Stimulated activated CD8-positive, alpha-beta memory T cell treated with anti-CD3 and anti-CD28 coated beads, Interleukin-4, amount 100 ng/mL, for 24 hours (primary cell): Measurements from ENCODE around the gene RRAS2.
"Not testable (repeated sequence)": the region's sequence is repeated elsewhere in the genome, so short reads cannot be mapped to it uniquely, and the experiment has no call there.

Source experiments
- DNase-seq: peaks from one replicate; pipeline ENCODE4 v3.0.0-alpha.2; 2020; ENCODE audit warnings: low read depth

Gene RRAS2

DNA sequence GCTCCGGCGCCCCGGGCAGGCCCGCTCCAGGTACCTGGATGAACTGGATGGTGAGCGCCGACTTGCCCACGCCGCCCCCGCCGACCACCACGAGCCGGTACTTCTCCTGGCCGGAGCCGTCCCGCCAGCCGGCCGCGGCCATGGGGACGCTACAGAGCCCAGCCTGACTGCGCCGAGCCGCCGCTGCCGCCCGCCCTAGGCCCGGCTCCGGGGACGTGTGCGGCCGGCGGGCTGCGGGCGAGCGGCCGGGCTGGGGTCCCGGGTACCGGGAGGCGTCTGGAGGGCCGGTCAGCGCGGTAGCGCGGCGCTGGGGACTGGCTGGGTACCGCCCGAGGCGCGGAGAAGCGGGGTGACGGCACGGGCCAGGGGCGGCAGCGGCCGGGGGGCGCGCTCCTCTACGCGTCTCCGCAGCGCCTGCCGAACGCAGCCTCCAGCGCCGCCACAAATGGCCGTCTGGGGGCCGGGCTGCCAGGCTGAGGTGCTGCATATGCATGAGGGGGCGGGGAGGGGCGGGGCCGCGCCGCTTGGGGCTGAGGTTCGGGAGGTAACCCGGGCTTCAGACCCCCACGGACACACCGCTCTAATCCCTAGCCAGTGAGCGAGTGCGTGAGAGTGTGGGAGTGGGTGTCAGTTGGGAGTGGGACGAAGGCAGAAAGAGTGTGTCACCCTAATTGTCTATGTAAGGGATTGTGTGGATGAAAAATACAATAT lies at the start of gene RRAS2:
Gene RRAS2 (minus strand): TSS at position 455 of the 711 bp plus-strand sequence. CDS start 313 bp downstream, at position 142.
- DNase-seq, result peak; percentile 71

DNA sequence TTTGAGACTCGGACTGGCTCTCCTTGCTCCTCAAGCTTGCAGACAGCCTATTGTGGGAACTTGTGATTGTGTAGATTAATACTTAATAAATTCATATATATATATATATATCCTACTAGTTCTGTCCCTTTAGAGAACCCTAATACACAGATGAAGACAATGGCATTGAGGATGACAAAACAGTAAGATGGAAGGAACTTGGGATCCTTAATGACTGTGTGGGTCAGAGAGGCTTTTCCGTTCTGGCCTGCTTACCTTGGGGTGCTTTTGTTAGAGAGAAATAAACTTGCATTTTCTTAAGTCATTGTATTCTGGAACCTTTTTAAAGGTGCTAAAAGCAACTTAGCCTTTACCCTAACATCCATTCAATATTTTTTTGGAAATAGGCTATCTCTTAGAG lies 49.6 kb upstream of the RRAS2 start:
- no peak for DNase-seq

DNA sequence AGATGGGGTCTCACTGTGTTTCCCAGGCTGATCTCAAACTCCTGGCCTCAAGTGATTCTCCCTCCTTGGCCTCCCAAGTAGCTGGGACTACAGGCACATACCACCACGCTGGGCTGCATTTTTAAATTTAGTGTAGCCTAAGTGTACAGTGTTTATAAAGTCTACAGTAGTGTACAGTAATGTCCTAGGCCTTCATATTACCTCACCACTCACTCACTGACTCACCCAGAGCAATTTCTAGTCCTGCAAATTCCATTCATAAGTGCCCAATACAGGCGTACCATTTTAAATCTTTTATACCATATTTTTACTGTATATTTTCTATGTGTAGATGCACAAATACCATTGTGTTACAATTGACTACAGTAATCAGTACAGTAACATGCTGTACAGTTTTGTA lies 47.1 kb upstream of the RRAS2 start:
- not testable (repeated sequence) for DNase-seq

DNA sequence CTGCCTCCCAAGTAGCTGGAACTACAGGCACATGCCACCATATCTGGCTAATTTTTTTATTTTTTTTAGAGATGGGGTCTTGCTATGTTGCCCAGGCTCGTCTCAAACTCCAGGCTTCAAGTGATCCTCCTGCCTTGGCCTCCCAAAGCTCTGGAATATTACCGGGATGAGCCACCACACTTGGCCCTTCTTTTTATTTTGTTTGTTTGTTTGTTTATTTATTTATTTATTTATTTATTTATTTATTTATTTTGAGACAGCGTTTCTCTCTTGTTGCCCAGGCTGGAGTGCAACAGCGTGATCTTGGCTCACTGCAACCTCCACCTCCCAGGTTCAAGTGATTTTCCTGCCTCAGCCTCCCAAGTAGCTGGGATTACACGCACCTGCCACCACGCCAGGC lies 44.5 kb upstream of the RRAS2 start:
- not testable (repeated sequence) for DNase-seq

DNA sequence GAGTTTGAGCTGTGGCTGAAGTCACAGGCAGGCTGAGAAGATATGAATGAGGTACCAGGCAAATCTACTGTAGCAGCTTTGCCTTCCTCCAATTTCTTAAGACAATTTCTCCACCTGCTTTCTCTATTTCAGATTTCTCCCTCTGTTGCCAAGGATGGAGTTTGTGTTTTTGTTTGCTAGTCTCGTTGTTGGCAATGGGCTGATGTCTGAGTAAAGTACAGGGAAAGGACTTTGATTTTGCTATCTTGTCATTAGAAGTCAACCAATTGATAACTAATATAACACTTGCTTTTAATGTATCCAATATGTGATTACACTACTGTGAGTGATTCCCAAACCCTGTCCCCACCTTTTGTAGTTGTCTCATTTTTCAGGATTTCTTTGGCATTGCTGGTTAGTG lies 40.1 kb upstream of the RRAS2 start:
- no peak for DNase-seq

DNA sequence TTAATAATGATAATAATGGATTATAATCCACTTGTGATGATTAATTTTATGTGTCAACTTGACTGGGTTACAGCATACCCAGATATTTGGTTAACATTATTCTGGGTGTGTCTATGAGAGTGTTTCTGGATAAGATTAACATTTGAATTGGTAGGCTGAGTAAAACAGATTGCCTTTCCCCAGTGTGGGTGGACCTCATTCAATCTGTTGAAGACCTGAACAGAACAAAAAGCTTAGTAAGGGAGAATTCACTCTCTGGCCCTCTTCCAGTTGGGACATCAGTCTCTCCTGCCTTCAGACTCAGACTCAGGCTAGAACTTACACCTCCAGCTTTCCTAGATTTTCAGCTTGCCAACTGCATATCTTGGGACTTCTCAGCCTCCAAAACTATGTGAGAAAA lies 37.3 kb upstream of the RRAS2 start:
- no peak for DNase-seq

DNA sequence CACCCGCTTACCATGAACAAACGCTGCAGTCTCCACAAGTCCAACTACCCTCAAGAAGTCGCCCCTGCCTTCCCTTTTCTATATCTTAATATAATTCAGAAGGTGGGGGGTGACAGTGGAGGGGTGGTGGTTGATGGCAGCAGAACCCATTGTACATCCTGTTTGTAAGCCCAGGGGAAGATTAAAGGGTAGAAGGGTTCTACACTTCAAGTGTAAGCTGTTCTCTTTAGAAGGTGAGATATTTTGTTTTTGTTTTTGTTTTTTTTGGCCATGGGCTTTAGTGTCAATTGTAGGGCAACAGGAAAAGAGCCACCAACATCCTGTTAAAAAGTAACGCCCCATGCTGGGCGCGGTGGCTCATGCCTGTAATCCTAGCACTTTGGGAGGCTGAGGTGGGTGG lies 34.9 kb upstream of the RRAS2 start:
- DNase-seq, result no peak

DNA sequence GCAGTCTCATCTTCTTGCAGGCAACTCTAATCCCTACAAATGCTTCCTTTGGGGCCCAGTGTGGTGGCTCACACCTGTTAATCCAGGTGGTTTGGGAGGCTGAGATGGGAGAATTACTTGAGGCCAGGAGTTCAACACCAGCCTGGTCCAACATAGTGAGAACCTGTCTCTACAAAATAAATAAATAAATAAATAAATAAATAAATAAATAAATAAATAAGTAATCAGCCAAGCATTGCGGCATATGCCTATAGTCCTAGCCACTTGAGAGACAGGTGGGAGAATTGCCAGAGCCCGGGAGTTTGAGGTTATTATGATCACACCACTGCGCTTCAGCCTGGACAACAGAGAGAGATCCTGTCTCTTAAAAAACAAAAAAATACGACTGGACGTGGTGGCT lies 34.1 kb upstream of the RRAS2 start:
- DNase-seq, result no peak

DNA sequence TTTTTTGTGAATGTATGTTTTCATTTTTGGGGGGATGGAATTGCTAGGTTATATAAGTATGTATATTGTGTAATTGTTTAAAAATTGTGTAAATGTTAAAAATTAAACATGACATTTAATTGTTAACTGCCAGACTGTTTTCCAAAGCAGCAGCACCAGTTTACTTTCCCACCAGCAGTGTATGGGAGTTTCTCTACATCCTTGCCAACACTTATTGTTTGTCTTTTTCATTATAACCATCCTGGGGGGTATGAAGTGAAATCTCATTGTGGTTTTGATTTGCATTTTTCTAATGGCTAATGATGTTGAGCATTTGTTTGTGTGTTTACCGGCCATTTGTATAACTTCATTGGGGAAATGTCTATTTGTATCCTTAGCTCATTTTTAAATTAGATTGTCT lies 31.7 kb upstream of the RRAS2 start:
- DNase-seq, result no peak

DNA sequence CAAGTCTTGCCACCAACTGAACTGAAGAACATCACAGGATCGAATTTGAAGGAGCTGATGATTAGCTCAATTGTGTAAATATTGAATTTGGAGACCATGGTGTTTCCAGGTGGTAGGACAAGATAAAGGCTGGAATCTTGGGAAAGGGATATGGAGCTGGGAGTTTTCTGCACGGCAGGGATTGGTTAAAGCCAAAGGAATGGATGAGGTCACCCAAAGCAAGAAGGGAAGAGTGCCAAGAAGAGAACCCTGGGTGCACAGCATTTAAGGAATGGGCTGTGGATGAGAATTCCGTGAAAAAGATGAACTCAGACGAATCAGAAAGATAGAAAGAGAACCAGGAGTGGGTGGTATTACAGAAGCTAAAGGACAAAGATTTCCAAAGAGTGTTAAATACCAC lies 29.4 kb upstream of the RRAS2 start:
- DNase-seq, result no peak

DNA sequence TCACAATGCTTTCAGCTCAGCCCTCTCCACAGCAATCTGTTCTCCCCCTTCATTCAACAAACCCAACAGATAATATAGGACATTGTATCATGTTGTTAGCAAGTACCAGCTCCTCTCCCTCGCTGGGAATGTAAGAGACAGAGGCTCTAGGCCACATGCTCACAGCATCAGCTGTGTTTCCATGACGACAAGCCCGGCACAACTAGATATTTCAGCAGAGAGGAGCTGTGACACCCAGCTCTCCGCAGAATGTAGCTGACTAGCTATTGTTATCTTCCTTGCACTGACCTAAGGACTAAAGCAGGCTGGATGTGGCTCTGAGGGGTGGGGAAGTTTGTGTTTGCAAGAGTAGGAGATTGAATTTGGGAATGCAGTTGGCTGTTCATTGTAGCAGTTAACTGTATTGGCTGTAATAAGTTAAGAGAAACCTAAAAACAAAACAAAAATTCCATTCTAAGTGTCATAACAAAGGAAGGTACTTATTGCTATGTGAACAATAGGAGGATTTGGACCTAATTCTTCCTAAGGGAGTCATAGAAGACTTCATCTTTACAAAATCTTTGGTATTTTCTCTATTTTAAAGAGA lies 28.0 kb upstream of the RRAS2 start:
- no peak for DNase-seq

DNA sequence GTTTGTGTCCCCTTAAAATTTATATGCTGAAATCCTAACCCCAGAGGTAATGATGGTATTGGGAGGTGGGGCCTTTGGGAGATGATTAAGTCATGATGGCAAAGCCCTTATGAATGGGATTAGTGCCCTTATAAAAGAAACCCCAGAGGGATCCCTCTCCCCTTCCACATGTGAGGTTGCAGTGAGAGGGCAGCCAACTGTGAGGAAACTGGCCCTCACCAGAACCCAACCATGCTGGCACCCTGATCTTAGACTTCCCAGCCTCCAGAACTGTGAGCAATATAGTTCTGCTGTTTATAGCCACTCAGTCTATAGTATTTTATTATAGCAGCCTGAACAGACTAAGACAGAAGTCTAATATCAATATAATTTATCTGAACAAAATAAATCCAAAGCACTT lies 27.1 kb upstream of the RRAS2 start:
- DNase-seq, result no peak

DNA sequence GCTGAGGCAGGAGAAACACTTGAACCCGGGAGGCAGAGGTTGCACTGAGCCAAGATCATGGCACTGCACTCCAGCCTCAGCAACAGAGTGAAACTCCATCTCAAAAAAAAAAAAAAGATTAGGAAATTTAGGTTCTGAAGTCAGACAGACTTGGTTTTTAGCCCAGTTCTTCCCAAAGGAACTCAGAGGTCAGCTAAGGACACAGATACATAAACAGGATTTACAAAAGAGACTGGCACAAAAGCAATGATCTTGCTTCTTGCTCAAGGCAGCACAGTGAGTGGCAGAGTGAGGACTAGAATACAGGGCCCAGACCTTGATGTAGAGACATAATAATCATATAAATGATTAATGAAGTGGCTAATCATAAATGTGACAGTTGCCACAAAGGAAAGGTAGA lies 25.4 kb upstream of the RRAS2 start:
- DNase-seq, result no peak

DNA sequence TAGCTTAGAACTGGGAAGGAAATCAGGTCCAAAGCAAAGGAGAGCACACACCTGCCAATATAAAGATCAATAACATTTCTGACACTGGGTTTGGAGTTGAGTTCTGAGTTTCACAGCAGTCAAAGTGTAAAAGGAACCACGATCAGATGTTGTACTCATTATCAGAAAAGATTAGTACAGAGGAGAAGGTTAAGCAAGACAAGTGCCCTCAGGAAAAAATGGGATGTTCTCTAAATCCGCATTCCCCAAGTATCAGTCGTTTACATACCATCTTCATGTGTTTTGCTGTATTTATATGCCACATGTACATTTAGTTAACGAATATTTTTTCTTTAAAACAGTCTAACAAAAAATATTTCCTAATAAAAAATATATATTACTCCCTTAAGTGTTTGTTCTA lies 23.0 kb upstream of the RRAS2 start:
- DNase-seq, result no peak

DNA sequence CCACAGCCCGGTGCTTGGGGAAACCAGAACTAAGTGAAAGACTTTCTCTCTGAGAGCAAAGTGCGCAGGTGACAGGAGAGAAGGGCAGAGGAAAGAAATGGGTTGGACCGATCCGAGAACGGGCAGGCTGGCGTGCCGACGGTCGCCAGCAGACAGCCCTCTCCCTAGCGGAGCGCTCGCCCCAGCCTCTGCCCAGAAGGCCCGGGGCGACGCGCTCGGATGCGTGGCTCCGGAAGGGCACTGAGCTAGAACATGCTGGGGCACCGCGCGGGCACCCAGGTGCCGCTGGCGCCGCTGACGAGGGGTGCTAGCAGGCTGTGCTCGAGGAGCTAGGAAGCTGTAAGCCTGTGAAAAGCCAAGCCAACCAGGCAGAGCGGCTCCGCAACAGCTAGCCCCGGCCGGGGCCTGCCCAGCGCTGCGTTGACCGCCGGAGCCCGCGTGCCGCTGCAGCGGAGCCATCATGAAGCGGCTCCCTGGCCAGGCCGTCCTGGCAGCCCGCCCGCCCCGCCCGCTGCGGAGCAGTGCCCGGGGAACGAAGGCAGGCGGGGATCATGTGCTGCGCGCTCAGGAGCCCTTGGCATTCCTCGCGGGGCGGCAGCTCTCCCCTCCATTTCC lies 22.1 kb upstream of the RRAS2 start:
- peak; percentile 15 for DNase-seq

DNA sequence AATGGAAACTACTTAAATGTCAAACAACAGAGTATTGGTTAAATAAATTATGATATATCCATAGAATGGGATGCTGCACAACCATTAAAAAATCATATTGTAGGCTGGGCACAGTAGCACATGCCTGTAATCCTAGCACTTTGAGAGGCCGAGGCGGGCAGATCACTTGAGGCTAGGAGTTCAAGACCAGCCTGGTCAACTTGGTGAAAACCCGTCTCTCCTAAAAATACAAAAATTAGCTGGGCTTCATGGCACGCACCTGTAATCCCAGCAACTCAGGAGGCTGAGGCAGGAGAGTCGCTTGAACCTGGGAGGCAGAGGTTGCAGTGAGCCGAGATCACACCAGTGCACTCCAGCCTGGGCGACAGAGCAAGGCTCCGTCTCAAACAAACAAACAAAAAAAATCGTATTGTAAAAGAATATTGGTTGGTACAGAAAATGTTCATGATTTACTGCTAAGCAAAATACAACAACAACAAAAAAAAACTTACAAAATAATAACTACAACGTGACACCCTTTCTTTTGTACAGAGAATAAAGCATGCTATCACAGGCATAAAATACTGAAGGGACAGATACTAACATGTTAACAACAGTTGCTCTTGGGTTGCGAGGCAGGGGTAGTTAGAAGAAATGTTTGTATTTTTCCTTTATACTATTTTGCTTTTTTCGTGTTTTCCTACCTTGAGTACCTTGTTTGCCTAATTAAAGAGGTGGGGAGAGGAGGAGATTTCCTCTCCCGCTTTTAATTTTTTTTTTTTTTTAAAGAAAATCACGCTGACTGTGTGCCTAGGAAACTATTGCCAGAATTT lies 21.3 kb upstream of the RRAS2 start:
- DNase-seq, result no peak

DNA sequence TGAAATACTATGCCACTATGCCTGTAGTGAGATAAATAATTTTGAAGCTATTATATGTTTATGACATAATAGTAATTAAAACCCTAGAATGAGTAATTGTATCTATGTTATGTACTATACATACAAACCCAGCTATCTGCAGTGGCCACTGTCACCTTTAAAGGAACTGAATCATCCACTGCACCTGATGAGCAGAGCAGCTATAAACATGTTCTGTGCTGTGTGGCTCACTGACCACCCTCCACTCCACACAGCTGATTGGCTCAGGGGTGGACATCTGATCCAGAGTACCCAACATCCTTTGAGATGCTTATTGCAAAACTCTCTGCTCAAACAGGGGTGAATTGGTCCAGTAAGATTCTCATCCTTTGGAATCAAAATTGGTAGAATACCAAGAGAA lies 19.2 kb upstream of the RRAS2 start:
- DNase-seq, result no peak

DNA sequence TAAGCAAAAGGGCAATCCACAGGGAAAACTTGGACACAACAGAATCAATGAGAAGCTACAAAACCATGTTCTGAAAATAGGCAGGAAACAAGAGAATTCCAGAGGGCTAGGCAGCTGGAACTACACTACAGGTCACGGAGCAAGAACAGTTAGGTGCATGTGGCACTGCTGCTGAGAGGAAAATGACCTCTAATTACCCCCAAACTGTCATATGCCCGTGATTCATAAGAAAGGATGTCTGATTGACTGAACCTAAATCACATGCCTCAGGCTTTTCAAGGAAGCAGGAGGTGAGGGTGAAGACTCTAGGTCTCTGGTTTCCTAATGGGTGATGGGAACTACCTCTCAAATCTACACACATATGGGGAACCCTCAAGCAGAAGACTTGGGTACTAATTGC lies 17.9 kb upstream of the RRAS2 start:
- no peak for DNase-seq

DNA sequence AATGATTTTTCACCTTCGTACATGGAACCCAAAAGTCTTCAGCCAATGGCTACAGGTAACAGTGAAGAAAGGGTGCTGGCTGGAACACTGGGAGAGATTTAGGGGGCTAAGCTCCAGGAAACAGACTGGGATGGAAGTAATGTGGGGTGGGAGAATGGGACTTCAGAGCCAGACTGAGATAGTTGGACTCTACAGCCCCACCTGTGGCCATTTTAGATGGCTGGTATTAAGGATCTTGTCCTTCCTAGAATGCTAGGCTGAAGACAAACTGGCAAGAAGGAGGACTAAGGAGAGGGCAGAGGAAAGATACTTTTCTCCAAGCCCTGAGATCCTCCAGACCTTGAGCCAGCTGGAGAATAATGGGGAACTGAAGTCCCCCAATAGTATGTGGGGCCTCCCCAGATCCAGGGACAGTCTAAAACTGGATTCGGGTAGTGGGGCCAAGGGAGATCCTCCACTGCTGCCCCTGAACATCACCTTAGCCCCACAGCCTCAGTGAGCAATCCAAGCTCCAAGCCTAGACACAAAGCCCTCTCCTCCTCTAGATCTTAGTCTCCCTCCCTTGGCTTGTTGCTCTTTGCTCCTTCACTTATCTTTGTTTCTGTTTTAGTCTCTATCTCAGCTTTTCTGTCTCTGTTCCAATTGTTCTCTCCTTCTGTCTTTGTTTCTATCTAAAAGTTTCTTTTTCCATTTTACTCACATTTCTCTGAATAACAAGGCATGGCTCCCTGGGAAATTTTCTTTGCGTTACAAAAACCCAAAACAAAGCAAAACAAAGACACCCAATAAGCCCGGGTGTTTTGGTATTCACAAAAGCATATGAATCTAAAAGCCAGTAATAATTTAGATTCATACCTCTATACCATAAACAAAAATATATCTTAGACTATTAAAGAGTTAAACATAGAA lies 16.2 kb upstream of the RRAS2 start:
- DNase-seq, result no peak

DNA sequence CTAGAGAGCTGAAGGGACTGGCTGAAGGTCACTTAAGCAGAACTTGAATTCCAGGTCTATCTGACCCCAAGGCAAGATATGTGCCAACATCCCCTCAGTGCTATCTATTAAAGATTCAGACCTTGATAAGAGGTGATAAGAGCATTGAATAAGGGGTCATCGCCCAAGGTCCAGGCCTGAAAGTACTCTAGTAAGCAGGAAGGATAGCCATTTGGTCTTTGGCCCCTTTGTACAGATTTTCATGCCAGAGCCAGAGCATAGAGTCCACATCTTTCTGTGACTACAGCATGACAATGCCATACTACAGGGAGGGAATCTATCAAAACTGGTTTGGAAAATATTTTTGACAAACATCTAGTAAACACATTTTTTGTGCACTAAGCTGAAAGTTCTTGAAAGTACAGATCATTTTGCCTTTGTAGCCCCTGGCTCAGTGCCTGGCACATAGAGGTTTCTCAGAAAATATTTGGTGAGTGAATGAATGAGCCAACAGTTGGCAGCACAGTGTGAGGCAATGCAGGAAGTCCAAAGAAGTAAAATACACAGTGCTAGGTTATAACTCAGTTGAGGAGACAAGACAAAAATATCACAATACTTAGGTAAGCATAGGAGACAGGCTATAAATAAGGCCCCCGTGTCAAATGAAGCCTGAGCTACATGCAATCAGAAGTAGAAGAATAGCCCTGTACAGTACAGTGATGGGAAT lies 15.1 kb upstream of the RRAS2 start:
- no peak for DNase-seq

DNA sequence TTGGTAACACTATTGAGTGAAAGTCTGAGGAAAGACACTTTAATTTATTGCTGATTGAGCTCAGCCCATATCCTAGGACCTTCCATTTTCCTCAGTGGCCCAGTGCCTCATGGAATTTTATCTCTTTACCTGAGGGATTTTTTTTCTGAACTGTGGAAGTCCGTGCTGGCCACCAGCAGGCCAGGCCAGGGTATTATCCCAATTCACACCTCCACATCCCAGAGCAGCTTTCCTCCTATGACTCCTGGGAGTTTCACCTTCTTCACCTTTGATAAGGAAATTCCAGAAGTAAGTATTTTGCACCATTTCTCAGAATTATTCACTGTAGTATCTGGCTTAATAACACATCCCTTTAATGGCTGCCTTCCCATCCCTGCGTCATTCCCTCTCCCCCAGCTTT lies 13.0 kb upstream of the RRAS2 start:
- DNase-seq, result no peak
